HG02759 (cell line): Measurements from ENCODE around the gene ENOX2.
A peak's percentile ranks its signal among the peaks of the same experiment; 100 is the strongest.
"Not testable (repeated sequence)": the region's sequence is repeated elsewhere in the genome, so short reads cannot be mapped to it uniquely, and the experiment has no call there.

ENCODE experiments used
- ATAC-seq: cut with Tn5 transposase; IDR thresholded peaks from one replicate; pipeline ENCODE4 v1.9.1; 2021; ENCODE audit warnings: mild to moderate bottlenecking, moderate library complexity; ENCODE audit not compliant: unreplicated experiment

Gene ENOX2, protein sequence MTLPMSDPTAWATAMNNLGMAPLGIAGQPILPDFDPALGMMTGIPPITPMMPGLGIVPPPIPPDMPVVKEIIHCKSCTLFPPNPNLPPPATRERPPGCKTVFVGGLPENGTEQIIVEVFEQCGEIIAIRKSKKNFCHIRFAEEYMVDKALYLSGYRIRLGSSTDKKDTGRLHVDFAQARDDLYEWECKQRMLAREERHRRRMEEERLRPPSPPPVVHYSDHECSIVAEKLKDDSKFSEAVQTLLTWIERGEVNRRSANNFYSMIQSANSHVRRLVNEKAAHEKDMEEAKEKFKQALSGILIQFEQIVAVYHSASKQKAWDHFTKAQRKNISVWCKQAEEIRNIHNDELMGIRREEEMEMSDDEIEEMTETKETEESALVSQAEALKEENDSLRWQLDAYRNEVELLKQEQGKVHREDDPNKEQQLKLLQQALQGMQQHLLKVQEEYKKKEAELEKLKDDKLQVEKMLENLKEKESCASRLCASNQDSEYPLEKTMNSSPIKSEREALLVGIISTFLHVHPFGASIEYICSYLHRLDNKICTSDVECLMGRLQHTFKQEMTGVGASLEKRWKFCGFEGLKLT

GRCh38 chrX:130902783-130903613, at the start of gene ENOX2:
ENOX2 (minus strand) TSS chrX:130903209; CDS start chrX:130703216, 199,993 bp downstream.
- ATAC-seq: peak; percentile 98

DNA sequence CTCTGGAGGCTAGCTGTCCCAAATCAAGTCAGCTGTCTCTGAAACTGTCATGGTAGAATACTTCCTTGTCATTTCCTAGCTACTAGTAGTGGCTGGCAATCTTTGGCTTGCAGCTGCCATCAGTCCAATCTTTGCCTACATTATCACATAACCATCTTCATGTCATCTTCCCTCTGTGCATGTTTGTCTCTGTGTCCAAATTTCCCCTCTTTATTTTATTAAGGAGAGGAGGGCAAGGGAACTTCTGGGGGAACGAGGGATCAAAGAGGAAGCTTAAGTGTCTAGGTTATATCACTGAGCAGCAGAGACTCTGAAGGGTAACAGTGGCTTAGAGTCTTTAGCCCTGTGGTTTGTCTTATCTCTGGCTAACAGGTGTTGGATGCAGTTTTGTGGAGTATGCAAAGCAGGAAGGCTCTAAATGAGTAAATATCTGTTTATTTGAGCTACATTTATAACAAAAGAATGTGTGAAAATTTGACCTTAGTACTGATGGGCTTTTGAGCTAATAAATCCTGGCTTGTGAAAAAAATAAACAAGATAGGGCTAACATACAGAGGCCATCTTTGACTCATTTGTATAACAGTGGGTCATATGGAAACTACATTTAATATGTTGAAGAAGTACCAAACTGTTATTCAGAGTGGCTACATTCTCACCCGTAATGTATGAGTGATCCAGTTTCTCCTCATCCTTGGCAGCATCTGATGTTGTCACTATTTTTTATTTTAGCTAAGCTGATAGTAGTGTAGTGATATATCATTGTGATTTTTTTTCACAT, 49.4 kb upstream of the ENOX2 start:
- ATAC-seq: peak; percentile 96

DNA sequence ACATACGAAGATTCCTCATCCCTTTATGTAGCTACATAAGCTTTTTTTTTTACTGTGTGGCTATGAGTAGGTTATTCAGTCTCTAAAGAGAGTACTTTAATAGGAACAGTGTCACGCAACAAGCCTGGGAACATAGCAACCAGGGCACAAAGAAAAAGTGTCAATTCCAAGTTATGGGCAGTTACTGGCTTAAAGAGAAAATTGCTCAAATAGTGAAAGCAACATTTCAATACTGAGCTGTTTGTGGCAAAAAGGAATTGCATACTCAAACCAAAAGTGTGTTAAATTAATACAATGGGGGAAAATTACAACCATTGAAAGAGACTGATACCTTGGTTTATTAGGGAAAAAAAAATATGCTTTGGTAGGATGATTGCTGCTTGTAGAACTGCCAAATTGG, 41.2 kb upstream of the ENOX2 start:
- no peak for ATAC-seq

DNA sequence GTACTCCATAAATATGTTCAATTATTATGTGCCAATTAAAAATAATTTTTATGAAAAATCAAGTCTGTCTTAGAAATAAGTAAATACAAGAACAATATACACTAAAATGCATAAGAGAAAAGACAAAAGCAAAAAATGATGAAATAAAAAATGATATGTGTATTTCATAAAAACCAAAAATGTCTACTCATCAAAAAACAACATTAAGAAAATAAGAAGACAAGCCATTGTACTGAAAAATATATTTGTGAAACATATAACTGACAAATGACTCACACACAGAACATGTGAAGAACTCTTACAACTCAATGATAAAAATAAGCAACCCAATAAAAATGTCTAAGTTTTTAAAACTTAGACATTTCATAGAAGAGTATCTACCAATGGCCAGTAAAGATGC, 34.1 kb upstream of the ENOX2 start:
- no peak for ATAC-seq

- ATAC-seq: no peak
These were observed 30.3 kb upstream of the ENOX2 start for GRCh38 chrX:130933358-130933757.

GRCh38 chrX:130920405-130920804, 17.4 kb upstream of the ENOX2 start:
- not testable (repeated sequence) for ATAC-seq

DNA sequence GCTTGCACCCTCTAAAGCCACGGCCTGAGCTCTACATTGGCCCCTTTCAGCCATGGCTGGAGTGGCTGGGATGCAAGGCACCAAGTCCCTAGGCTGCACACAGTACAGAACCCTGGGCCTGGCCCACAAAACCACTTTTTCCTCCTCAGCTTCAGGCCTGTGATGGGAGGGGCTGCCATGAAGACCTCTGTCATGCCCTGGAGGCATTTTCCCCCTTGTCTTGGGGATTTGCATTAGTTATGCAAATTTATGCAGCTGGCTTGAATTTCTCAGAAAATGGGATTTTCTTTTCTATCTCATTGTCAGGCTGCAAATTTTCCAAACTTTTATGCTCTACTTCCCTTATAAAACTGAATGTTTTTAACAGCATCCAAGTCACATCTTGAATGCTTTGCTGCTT, 16.7 kb upstream of the ENOX2 start:
- ATAC-seq: not testable (repeated sequence)

DNA sequence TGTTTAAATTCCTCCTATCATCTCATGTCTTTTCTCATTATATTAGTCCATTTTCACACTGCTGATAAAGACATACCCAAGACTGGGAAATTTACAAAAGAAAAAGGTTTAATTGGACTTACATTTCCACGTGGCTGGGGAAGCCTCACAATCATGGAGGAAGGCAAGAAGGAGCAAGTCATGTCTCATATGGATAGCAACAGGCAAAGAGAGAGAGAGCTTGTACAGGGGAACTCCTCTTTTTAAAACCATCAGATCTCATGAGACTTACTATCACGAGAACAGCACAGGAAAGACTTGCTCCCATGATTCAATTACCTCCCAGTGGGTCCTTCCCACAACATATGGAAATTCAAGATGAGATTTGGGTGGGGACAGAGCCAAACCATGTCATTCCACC, 15.5 kb upstream of the ENOX2 start:
- not testable (repeated sequence) for ATAC-seq

- peak; percentile 54 for ATAC-seq
These were observed 13.8 kb upstream of the ENOX2 start for GRCh38 chrX:130916636-130917422.

DNA sequence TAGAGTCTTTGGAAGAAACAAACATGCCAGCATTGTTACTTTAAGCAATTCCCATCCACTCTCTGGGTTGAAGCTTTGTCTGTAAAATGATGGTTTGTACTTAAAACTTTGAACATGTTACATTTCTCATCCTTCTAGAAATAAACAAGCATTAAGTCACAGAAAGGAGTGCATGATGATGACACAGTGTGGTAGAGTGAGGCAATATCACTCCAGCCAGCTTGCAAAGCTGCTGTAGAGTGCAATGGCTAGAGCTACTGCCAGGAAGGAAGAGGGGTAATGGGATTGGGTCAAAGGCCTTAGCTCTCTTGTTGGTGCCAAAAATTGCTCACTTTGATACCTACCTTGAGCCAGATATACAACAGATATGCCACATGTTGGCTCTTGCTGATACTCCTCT, 12.3 kb upstream of the ENOX2 start:
- no peak for ATAC-seq

DNA sequence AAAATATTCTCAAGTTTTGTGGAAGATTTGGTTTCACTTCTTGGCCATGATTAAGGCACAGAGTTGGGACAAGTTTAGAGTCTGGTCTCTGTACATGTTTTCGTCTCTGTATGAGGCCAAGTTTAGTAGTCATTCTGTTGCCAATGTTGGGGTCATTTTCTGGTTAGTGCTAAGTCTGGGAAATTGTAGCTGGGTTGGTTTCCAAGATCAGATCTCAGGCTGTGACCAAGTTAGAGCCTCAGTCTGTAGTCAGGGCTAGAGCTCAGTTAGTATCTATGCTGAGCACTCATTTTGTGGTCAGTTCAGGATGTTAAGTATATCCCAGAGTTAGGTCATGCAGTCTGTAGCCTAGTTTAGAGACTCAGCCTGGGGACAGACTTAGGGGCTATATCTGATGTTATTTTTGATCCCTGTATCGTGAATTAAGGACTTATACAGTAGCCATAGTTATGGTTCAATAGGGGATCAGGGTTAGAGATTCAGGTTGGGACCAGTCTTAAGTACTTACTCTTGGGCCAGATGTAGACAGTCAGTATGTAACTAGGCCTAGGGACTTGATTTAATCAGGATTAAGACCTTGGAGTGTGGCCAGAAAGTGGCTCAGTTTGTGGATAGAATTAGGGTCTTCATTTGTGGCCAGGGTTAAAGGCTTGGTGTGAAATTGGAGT, 6.6 kb upstream of the ENOX2 start:
- no peak for ATAC-seq

DNA sequence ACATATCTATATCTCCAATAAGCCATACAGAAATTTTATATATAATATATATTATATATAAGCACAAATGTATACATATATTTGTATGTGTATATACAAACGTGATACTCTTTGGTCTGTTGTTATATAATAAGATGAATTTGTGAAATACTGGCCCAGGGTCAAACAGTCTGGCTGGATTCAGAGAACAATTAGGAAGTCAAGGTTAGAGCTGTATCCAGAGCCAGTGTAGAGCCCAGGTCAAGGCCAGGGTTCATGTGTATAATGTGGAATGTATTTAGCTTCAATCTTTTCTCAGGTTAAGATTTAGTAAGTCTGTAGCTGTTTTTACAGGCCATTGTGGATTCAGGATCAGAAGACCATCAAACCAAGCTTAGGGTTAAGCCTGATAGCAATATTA, 3.8 kb upstream of the ENOX2 start:
- ATAC-seq: no peak

GRCh38 chrX:130902446-130902782, 595 bp downstream of the ENOX2 start:
- ATAC-seq: no peak

DNA sequence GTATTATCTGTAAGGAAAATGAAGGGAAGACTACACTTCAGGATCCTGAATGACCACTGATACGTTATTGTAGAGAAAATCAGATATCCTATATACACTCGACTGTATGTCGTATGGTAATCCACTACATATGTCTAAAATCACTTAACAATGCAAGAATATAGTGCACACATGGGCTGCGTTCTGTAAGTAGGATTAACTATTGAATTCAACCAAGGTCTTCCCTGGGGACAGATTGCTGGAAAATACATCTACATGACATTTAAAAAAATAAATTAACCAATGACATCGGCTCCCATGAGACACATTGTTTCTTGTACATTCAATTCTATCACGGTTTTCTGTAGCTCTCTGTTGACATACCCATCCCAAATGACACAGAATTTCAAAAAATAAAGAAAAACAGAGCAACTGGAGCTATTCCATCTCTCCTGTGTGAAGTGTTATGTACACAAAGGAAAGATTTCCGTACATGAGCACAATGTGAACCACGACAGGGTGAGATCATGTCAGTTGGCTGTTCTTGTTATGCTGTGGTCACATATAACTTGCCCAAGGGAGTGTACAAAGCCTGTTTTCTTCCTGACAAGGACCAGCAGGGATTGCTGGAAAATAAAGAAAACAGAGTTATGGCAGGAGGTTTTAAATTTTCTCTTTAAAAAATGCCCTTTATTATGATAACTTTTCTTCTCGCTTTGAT, 6.1 kb downstream of the ENOX2 start:
- no peak for ATAC-seq

GRCh38 chrX:130896026-130896425, 7.0 kb downstream of the ENOX2 start:
- no peak for ATAC-seq

GRCh38 chrX:130895299-130895698, 7.7 kb downstream of the ENOX2 start:
- no peak for ATAC-seq

DNA sequence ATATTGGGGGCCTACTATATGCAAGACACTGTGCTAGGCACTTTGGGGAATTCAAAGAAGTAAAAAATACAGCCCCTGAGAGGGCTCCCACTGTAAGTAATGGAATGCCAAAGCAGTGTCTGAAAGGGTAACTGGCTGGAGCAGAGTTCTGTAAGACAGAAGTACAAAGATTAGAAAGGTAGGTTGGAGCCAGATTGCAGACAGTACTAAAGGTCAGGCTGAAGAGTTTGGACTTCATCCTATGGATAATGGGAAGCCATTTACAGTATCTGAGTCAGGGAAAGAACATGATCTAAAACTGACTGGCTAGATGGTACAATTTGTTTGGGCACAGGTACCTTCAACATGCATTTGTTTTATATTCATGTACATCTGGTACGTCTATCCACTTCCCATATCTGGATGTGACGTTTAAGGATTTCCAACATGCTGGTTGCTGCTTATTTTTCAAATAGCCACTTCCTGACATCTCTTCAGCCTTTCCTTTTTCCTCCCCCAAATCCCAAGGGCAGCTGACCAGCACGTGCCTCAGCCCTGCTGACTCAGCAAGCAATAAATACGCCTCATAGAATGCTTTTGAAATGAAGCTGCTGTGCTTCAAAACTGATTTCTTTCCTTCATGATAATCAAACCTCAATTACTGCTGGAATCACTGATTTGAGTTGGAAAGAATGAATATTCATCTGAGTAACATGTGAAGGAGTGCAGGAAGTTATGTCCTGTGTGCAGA, 9.5 kb downstream of the ENOX2 start:
- ATAC-seq: no peak

DNA sequence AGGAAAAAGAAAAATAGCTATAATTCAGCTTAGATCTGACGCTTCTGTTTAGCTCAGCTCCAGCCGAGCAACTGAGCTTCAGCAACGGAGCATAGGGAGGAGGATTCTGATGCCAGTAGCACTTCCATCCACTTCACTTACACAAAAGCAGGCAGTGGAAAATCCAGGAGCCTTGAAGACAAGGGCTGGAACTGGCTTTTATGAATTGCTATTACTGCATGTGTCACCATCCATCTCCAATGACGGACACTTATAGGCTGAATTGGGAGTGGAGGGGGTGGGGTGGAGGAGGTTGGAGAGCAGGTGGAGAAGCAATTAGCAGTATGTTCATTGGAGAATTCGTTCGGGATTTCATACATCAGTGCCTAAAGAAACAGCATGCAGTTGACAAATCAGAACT, 15.6 kb downstream of the ENOX2 start:
- no peak for ATAC-seq
